MM.1S (cell line): ENCODE measurements around the gene LRMDA.

Experiments used
- DNase-seq: peaks from one replicate; pipeline ENCODE4 v3.0.0-alpha.2; 2015
- H2AFZ ChIP-seq: fragments of 300-600 bp; sonication (generic); 2 replicates; pipeline ENCODE4 v1.6.0; 2016; ENCODE audit warnings: antibody characterized with exemption, low read length
- H3F3A ChIP-seq: fragments of 300-600 bp; sonication (generic); 2 replicates; pipeline ENCODE4 v1.6.1; 2016; ENCODE audit warnings: mild to moderate bottlenecking, antibody characterized with exemption, low read length, moderate library complexity, mixed read lengths; ENCODE audit not compliant: insufficient read depth
- H3K27ac ChIP-seq: fragments of 300-600 bp; sonication (generic); 2 replicates; pipeline ENCODE4 v1.5.1; 2016; ENCODE audit warnings: mild to moderate bottlenecking, low read length
- H3K27me3 ChIP-seq: fragments of 300-600 bp; sonication (generic); replicated peaks from 2 replicates; pipeline ENCODE4 v1.6.0; 2016; ENCODE audit warnings: low read length; ENCODE audit not compliant: insufficient read depth
- H3K36me3 ChIP-seq: fragments of 300-600 bp; sonication (generic); replicated peaks from 2 replicates; pipeline ENCODE4 v1.6.1; 2016; ENCODE audit warnings: mild to moderate bottlenecking, low read length, mixed read lengths; ENCODE audit not compliant: insufficient read depth
- H3K4me1 ChIP-seq: fragments of 300-600 bp; sonication (generic); 2 replicates; pipeline ENCODE4 v1.6.1; 2016; ENCODE audit warnings: low read length, mixed read lengths
- H3K4me2 ChIP-seq: fragments of 300-600 bp; sonication (generic); 2 replicates; pipeline ENCODE4 v1.6.0; 2016; ENCODE audit warnings: low read depth, low read length
- H3K4me3 ChIP-seq: fragments of 300-600 bp; sonication (generic); 2 replicates; pipeline ENCODE4 v1.5.1; 2016; ENCODE audit warnings: low read length, mixed read lengths
- H3K79me2 ChIP-seq: fragments of 300-600 bp; sonication (generic); 2 replicates; pipeline ENCODE4 v1.6.1; 2016; ENCODE audit warnings: mixed run types, low read length, mixed read lengths
- H3K9ac ChIP-seq: fragments of 300-600 bp; sonication (generic); 2 replicates; pipeline ENCODE4 v1.6.1; 2016; ENCODE audit warnings: low read length, mixed read lengths
- H3K9me2 ChIP-seq: fragments of 300-600 bp; sonication (generic); replicated peaks from 2 replicates; pipeline ENCODE4 v1.6.1; 2016; ENCODE audit warnings: mild to moderate bottlenecking, low read length, mixed read lengths; ENCODE audit not compliant: insufficient read depth
- H3K9me3 ChIP-seq: fragments of 300-600 bp; sonication (generic); replicated peaks from 2 replicates; pipeline ENCODE4 v1.6.1; 2016; ENCODE audit warnings: mild to moderate bottlenecking, low read length, mixed read lengths; ENCODE audit not compliant: insufficient read depth
- H4K20me1 ChIP-seq: fragments of 300-600 bp; sonication (generic); 2 replicates; pipeline ENCODE4 v1.6.1; 2016; ENCODE audit warnings: mild to moderate bottlenecking, low read length, moderate library complexity, mixed read lengths; ENCODE audit not compliant: insufficient read depth
- EZH2 ChIP-seq: fragments of 300-600 bp; sonication (generic); optimal IDR thresholded peaks from 2 replicates; pipeline ENCODE3; 2017; ENCODE audit warnings: low read depth, mild to moderate bottlenecking, antibody characterized with exemption, low read length, mixed read lengths
- EZH2phosphoT487 ChIP-seq: fragments of 300-600 bp; sonication (generic); IDR thresholded peaks from 2 replicates; pipeline ENCODE4 v1.6.1; 2018; ENCODE audit warnings: antibody characterized with exemption, low read length
- TF ChIP-seq, protein P1 (sequence below): fragments of 300-600 bp; sonication (generic); IDR thresholded peaks from 2 replicates; pipeline ENCODE4 v1.5.1; 2016; ENCODE audit warnings: antibody characterized with exemption, low read length, mixed read lengths

The LRMDA gene

DNA sequence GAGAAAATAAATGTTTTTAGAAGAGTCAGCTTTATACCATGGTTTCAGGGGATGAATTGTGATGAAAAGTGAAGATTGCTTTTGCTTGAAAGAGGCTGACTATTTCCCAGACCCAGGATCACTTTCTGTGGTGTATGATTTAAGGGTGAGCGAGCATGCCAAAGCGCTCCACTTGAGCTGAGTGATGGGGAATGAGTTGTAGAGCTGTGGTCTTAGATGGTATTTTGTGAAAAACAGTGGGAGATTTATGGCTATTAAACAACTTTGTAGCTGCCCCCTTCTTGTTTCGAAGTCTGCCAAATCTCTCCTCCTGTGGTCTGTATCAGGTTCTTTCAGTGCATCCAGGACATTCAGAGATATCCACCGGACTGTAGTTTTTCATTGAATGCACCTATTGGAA lies 888.2 kb downstream of the LRMDA start:
- Histone ChIP-seq H3K4me1 (no peaks in the 10 kb centered on the region), H3K9me3 (no peaks in the 10 kb centered on the region), H3K4me3 (no peak overlapping the region), H3K27ac (no peak overlapping the region), H3F3A (no peaks in the 10 kb centered on the region), H3K27me3 (no peaks in the 10 kb centered on the region), H3K36me3 (no peaks in the 10 kb centered on the region), H4K20me1 (no peaks in the 10 kb centered on the region), H3K9ac (no peak overlapping the region), H3K4me2 (no peak overlapping the region), H3K79me2 (no peaks in the 10 kb centered on the region), H2AFZ (no peak overlapping the region), H3K9me2 (no peaks in the 10 kb centered on the region; the same call in 1 of the 2 replicates)
- no peak for DNase-seq
- no peak for TF ChIP-seq EZH2
- TF ChIP-seq, protein P1, sequence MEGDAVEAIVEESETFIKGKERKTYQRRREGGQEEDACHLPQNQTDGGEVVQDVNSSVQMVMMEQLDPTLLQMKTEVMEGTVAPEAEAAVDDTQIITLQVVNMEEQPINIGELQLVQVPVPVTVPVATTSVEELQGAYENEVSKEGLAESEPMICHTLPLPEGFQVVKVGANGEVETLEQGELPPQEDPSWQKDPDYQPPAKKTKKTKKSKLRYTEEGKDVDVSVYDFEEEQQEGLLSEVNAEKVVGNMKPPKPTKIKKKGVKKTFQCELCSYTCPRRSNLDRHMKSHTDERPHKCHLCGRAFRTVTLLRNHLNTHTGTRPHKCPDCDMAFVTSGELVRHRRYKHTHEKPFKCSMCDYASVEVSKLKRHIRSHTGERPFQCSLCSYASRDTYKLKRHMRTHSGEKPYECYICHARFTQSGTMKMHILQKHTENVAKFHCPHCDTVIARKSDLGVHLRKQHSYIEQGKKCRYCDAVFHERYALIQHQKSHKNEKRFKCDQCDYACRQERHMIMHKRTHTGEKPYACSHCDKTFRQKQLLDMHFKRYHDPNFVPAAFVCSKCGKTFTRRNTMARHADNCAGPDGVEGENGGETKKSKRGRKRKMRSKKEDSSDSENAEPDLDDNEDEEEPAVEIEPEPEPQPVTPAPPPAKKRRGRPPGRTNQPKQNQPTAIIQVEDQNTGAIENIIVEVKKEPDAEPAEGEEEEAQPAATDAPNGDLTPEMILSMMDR: no peak
- TF ChIP-seq EZH2phosphoT487: no peak

DNA sequence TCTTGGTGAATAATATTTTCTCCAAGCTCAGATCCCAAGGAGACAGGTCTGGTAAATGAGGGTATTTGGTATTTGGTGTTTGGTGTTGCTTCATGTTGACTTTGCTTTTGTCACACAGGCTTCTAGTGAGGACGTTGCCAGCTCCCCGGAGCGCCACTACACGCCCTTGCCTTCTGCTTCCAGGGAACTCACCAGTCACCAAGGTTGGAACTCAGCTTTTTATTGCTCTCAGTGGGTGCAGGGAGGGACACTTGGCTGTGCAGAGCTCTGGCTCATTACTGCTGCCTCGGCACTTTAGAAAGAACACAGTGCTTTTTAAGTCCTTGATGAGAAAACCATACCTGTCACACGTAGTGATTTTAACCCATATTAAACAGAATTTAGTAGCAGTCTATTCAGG lies 892.9 kb downstream of the LRMDA start:
- no peaks in the 10 kb centered on the region for H3K36me3 ChIP-seq
- no peaks in the 10 kb centered on the region for H3K79me2 ChIP-seq
- H3K4me1 ChIP-seq: no peaks in the 10 kb centered on the region
- DNase-seq: no peak
- no peak overlapping the region for H3K27ac ChIP-seq
- no peak overlapping the region for H3K9ac ChIP-seq
- no peaks in the 10 kb centered on the region for H3K9me3 ChIP-seq
- no peaks in the 10 kb centered on the region for H3F3A ChIP-seq
- TF ChIP-seq, protein P1: no peak
- TF ChIP-seq EZH2phosphoT487 (no peak), EZH2 (no peak)
- H3K27me3 ChIP-seq: no peaks in the 10 kb centered on the region
- H3K9me2 ChIP-seq: no peaks in the 10 kb centered on the region; the same call in 1 of the 2 replicates
- H2AFZ ChIP-seq: no peak overlapping the region
- no peak overlapping the region for H3K4me2 ChIP-seq
- no peak overlapping the region for H3K4me3 ChIP-seq
- H4K20me1 ChIP-seq: no peaks in the 10 kb centered on the region

DNA sequence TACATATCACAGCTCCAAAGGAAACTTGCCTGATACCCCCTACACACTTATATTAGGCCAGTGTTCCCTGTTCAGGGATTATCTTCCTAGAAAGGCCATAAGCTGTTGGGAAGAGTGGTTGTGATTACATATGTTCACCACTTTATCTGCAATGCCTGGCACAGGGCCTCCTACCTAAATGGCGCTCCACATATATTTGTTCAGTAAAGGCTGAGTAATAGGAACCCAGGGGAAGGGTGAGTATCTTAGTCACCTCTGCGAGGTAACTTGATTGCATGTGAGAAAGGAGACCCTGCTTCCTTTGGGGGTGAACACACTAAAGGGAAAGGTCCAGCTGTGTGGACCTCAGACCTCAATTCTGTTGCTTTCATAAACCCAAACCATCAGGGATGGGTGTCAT lies 896.0 kb downstream of the LRMDA start:
- H3K36me3 ChIP-seq: no peaks in the 10 kb centered on the region
- DNase-seq: no peak
- no peaks in the 10 kb centered on the region for H3K9me3 ChIP-seq
- no peak overlapping the region for H2AFZ ChIP-seq
- no peaks in the 10 kb centered on the region for H3K79me2 ChIP-seq
- H3F3A ChIP-seq: no peaks in the 10 kb centered on the region
- no peak overlapping the region for H3K4me3 ChIP-seq
- H3K4me1 ChIP-seq: no peaks in the 10 kb centered on the region
- no peak overlapping the region for H3K27ac ChIP-seq
- no peak overlapping the region for H3K4me2 ChIP-seq
- TF ChIP-seq EZH2 (no peak), EZH2phosphoT487 (no peak)
- TF ChIP-seq, protein P1: no peak
- H3K9ac ChIP-seq: no peak overlapping the region
- no peaks in the 10 kb centered on the region for H4K20me1 ChIP-seq
- H3K27me3 ChIP-seq: no peaks in the 10 kb centered on the region
- H3K9me2 ChIP-seq: no peaks in the 10 kb centered on the region
